ENCODE data around the gene ITFG1. TPM values are rescaled to one million over a fixed set of nuclear protein-coding genes. Genes with fewer than 3 reads are reported as not detected.
"Not testable (repeated sequence)": the region's sequence is repeated elsewhere in the genome, so short reads cannot be mapped to it uniquely, and the experiment has no call there.

The ITFG1 gene
- total RNA-seq, 4 donors from 2014 or later: 31.7 to 66.0 (median 38.1) TPM

DNA sequence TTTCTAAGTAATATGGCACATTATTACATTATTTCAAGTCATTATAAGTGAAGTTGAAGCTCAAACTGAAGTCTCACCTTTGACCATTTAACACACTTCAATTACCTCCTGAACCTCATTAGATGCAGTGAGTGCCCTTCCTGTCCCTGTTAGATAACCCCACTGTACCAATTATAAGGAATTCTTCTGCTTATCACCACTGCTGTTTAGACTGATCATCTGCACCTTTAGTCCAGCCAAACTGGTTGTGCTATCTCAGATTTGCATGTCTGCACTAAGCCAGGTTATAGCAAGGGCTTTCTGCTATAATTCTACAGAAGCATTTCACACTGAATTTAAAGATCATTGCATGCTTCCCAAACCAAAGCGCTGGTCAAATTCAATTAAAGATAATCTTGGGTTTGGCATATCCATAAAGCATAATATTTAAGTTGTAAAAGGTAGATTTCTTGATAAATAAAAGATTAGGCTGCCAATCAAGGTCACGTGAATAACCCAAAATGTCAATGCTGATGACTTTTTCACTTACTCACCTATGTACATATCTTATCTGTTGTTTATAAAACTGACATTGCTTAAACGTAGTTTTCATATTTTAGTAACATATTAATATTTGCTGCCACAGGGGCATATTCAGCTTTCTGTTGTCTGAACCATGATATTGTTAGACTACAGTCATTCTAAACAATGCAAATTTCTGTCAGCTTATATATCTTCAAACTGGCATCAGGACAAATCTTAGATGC lies 11.9 kb downstream of the ITFG1 start:
- WGBS, 2 donors: 87 to 88% methylated on average over 3 of the region's 3 CpGs
- no peak overlapping the region for H3K4me3 ChIP-seq (ENCODE audit: low read depth, poor library complexity, severe bottlenecking)
- intact Hi-C loops (cut with DNase I; ENCODE audit: low total_unique reads): no loop called here
- DNase-seq (ENCODE audit: low spot score in 2 of 2): no peak
- no peak for TF ChIP-seq POLR2A (IDR thresholded peaks at IDR 0.05)
- no peak for TF ChIP-seq CTCF (IDR thresholded peaks at IDR 0.05)

DNA sequence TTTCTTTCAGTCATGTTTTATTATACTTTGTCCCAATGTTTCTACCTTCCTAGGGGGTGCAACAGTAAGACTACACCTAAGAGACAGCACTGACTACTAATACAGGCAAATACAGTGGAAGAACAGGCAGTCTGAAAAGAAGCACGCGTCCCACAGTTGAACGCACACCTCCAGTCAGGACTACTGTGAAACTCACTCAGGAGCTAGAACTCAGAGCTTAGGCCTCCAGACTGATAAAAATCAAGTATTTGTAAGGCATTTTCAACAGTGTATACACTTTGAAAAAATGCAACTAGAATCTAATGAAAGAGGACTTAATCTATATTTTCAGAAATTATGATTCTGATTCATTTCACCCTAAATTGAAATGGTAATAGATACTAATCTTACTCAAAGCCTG lies 14.4 kb downstream of the ITFG1 start:
- no peak for TF ChIP-seq CTCF (IDR thresholded peaks at IDR 0.05)
- no peak for DNase-seq (ENCODE audit: low spot score in 2 of 2)
- WGBS, 2 donors: 96 to 99% methylated on average over 3 of the region's 3 CpGs
- intact Hi-C loops (cut with DNase I; ENCODE audit: low total_unique reads): no loop called here
- H3K4me3 ChIP-seq (ENCODE audit: low read depth, poor library complexity, severe bottlenecking): no peak overlapping the region

GRCh38 chr16:47442884-47443283 lies 18.0 kb downstream of the ITFG1 start:
- H3K4me3 ChIP-seq (ENCODE audit: low read depth, poor library complexity, severe bottlenecking); intact Hi-C loops (cut with DNase I; ENCODE audit: low total_unique reads); DNase-seq (ENCODE audit: low spot score in 2 of 2): not testable (repeated sequence)

DNA sequence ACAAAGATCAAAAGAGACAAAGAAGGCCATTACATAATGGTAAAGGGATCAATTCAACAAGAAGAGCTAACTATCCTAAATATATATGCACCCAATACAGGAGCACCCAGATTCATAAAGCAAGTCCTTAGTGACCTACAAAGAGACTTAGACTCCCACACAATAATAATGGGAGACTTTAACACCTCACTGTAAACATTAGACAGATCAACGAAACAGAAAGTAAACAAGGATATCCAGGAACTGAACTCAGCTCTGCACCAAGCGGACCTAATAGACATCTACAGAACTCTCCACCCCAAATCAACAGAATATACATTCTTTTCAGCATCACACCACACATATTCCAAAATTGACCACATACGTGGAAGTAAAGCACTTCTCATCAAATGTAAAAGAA lies 20.8 kb downstream of the ITFG1 start:
- intact Hi-C loops (cut with DNase I; ENCODE audit: low total_unique reads); H3K4me3 ChIP-seq (ENCODE audit: low read depth, poor library complexity, severe bottlenecking): not testable (repeated sequence)
- WGBS, 2 donors: 97 to 98% methylated on average over 3 of the region's 3 CpGs

GRCh38 chr16:47434274-47434673 lies 26.6 kb downstream of the ITFG1 start:
- DNase-seq (ENCODE audit: low spot score in 2 of 2); intact Hi-C loops (cut with DNase I; ENCODE audit: low total_unique reads); H3K4me3 ChIP-seq (ENCODE audit: low read depth, poor library complexity, severe bottlenecking): not testable (repeated sequence)
- 82 to 84% methylated on average over 2 of the region's 2 CpGs for WGBS, 2 donors

More for the DNA sequence above, 20.8 kb downstream of the ITFG1 start:
- DNase-seq (ENCODE audit: low spot score in 2 of 2): not testable (repeated sequence)

DNA sequence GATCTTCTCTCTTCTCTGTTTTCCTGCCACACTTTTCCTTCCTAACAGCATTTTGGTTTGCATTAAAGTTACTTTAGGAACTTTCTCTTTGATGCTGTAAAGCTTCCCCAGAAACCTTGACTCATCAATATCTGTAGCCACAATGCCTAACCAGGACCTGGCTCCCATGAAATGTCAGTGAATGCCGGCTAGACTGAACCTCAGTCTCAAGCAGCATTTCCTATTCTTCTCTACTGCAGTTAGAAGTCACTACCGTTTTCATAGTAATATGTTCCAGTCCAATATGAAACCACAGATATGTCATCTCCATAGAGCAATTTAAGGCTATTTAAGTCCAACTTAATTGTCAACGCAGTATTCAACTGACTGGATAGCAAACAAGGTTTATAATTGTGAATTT lies 28.9 kb downstream of the ITFG1 start:
- no peak for TF ChIP-seq CTCF (IDR thresholded peaks at IDR 0.05)
- no peak for TF ChIP-seq POLR2A (IDR thresholded peaks at IDR 0.05)

GRCh38 chr16:47426806-47427205 lies 34.1 kb downstream of the ITFG1 start:
- TF ChIP-seq CTCF (IDR thresholded peaks at IDR 0.05) (no peak), POLR2A (IDR thresholded peaks at IDR 0.05) (no peak)
- intact Hi-C loops (cut with DNase I; ENCODE audit: low total_unique reads): no loop called here
- H3K4me3 ChIP-seq (ENCODE audit: low read depth, poor library complexity, severe bottlenecking): no peak overlapping the region
- 97 to 100% methylated on average over 1 of the region's 1 CpG for WGBS, 2 donors
- DNase-seq (ENCODE audit: low spot score in 2 of 2): no peak

More for the DNA sequence above, 28.9 kb downstream of the ITFG1 start:
- 75 to 76% methylated on average over 3 of the region's 3 CpGs for WGBS, 2 donors
- no peak overlapping the region for H3K4me3 ChIP-seq (ENCODE audit: low read depth, poor library complexity, severe bottlenecking)
- intact Hi-C loops (cut with DNase I; ENCODE audit: low total_unique reads): no loop called here
- DNase-seq (ENCODE audit: low spot score in 2 of 2): no peak

Measured in lower leg skin (tissue), 4 donors.